ENCODE results near the gene IFNL1. TPM values are rescaled to one million over a fixed set of nuclear protein-coding genes. Genes with fewer than 3 reads are reported as not detected.
"Not testable (repeated sequence)": the region's sequence is repeated elsewhere in the genome, so short reads cannot be mapped to it uniquely, and the experiment has no call there.

Gene IFNL1
- total RNA-seq, 6 donors from 2014 or later = not detected

- Histone ChIP-seq H3K4me1 (peaks cover 0 to 15% (median 6%) of the 10 kb centered on the region in 4 donors), H3K27ac (no peak overlapping the region), H3K27me3 (peaks cover 0 to 11% (median 3%) of the 10 kb centered on the region in 4 donors), H3K9me3 (no peaks in the 10 kb centered on the region), H3K36me3 (peaks cover 0 to 3% (median 0%) of the 10 kb centered on the region in 4 donors), H3K4me3 (peak overlapping the region in 3 of 4 donors; percentile 24 to 44 (median 32))
- peak in 1 of 2 donors; percentile 7 for ATAC-seq (ENCODE audit: low FRiP score in 2 of 2)
- WGBS, 2 donors = 50 to 79% methylated on average over 20 to 26 of the region's 82 CpGs
- DNase-seq = peak in 1 of 2 donors; percentile 85
- no peak for TF ChIP-seq POLR2A (IDR thresholded peaks at IDR 0.05)
- no peak for TF ChIP-seq CTCF (IDR thresholded peaks at IDR 0.05)
- no peak for TF ChIP-seq POLR2AphosphoS5 (IDR thresholded peaks at IDR 0.05)
- TF ChIP-seq EP300 (IDR thresholded peaks at IDR 0.05) = no peak
These were observed 11.8 kb downstream of the IFNL1 start for GRCh38 chr19:39307822-39308530.

DNA sequence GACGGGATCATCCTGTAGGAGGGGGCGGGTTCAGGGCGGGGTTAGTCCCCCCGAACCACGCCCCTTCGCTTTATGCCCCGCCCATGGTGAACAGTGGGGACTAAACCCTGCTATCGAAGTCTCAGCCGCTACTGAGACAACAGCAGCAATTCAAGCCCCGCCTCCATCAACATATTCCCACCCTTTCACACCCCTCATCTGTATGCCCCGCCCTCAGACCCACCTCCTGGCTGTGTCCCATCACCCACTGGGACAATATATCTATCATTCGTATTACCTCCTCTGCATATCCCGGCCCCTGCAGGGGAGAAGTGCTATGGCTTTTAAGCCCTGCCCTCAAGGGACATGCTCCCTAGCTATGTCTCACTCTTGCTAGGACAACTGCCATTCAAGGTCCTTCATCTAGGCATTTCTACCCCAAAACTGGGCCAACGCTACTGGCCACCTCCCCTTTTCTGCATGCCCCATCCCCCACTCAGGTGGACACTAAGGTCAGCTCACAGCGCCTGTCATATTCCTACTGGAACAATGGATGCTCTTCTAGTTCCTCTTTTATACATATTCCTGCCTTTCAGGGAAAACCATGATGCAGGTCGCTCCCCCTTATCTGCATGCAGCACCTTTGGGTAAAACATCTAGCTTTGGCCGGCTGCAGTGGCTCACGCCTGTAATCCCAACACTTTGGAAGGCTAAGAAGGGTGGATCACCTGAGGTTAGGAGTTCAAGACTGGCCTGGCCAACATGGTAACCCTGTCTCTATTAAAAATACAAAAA is 12.5 kb downstream of the IFNL1 start:
- TF ChIP-seq EP300 (IDR thresholded peaks at IDR 0.05) (no peak), CTCF (IDR thresholded peaks at IDR 0.05) (no peak), POLR2AphosphoS5 (IDR thresholded peaks at IDR 0.05) (no peak), POLR2A (IDR thresholded peaks at IDR 0.05) (no peak)
- ATAC-seq (ENCODE audit: low FRiP score in 2 of 2) = no peak

DNA sequence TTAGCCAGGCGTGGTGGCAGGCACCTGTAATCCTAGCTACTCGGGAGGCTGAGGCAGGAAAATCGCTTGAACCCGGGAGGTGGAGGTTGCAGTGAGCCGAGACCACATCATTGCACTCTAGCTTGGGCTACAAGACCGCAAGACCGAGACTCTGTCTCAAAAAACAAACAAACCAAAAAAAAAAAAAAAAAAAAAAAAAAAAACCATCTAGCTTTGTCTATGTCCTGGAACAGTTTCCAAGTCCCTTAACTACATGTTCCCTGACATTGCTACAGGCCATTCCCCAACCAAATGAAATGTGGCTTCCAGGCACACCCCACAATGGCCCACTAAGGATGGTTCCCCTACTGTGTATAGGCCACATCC is 13.1 kb downstream of the IFNL1 start:
- not testable (repeated sequence) for DNase-seq; ATAC-seq (ENCODE audit: low FRiP score in 2 of 2); H3K4me3 ChIP-seq; H3K27ac ChIP-seq; H3K9me3 ChIP-seq
- peaks cover 0 to 11% (median 7%) of the 10 kb centered on the region in 4 donors for H3K36me3 ChIP-seq
- peaks cover 0 to 15% (median 6%) of the 10 kb centered on the region in 4 donors for H3K4me1 ChIP-seq
- peaks cover 0 to 11% (median 3%) of the 10 kb centered on the region in 4 donors for H3K27me3 ChIP-seq
- WGBS, 2 donors = 87 to 90% methylated on average over 7 of the region's 7 CpGs

More for the DNA sequence above, 12.5 kb downstream of the IFNL1 start:
- Histone ChIP-seq H3K27me3 (peaks cover 0 to 11% (median 3%) of the 10 kb centered on the region in 4 donors), H3K4me3 (no peak overlapping the region), H3K9me3 (no peaks in the 10 kb centered on the region), H3K36me3 (peaks cover 0 to 5% (median 3%) of the 10 kb centered on the region in 4 donors), H3K27ac (no peak overlapping the region), H3K4me1 (peaks cover 0 to 15% (median 6%) of the 10 kb centered on the region in 4 donors)
- 68 to 85% methylated on average over 14 to 18 of the region's 18 CpGs for WGBS, 2 donors
- no peak for DNase-seq

GRCh38 chr19:39310558-39311311 is 14.5 kb downstream of the IFNL1 start:
- no peak for ATAC-seq (ENCODE audit: low FRiP score in 2 of 2)
- H3K27me3 ChIP-seq = peaks cover 0 to 11% (median 3%) of the 10 kb centered on the region in 4 donors
- 71 to 79% methylated on average over 6 to 11 of the region's 11 CpGs for WGBS, 2 donors
- H3K27ac ChIP-seq = no peak overlapping the region
- no peak for TF ChIP-seq POLR2AphosphoS5 (IDR thresholded peaks at IDR 0.05)
- H3K36me3 ChIP-seq = peaks cover 0 to 21% (median 12%) of the 10 kb centered on the region in 4 donors
- no peak for DNase-seq
- H3K4me1 ChIP-seq = peaks cover 0 to 15% (median 6%) of the 10 kb centered on the region in 4 donors
- H3K4me3 ChIP-seq = no peak overlapping the region
- H3K9me3 ChIP-seq = no peaks in the 10 kb centered on the region

- TF ChIP-seq CTCF (IDR thresholded peaks at IDR 0.05) (no peak), POLR2A (IDR thresholded peaks at IDR 0.05) (no peak), EP300 (IDR thresholded peaks at IDR 0.05) (no peak), POLR2AphosphoS5 (IDR thresholded peaks at IDR 0.05) (no peak)
- Histone ChIP-seq H3K4me1 (no peaks in the 10 kb centered on the region), H3K4me3 (no peak overlapping the region), H3K9me3 (no peaks in the 10 kb centered on the region), H3K36me3 (peaks cover 0 to 21% (median 12%) of the 10 kb centered on the region in 4 donors), H3K27me3 (no peaks in the 10 kb centered on the region), H3K27ac (no peak overlapping the region)
- DNase-seq = peak in 1 of 2 donors; percentile 77
- no peak for ATAC-seq (ENCODE audit: low FRiP score in 2 of 2)
- WGBS, 2 donors = 98 to 100% methylated on average over 33 to 56 of the region's 64 CpGs
These were observed 18.0 kb downstream of the IFNL1 start for GRCh38 chr19:39314016-39314728.
